Measurements from ENCODE around the gene RBM19.
A peak's percentile ranks its signal among the peaks of the same experiment; 100 is the strongest.

The RBM19 gene

GRCh38 chr12:113853491-113853890 is 112.6 kb downstream of the RBM19 start:
- no peak for DNase-seq (ENCODE audit: low spot score)

- DNase-seq (ENCODE audit: low spot score) = peak; percentile 79
Observed at GRCh38 chr12:113852695-113853490, 113.2 kb downstream of the RBM19 start.

- no peak for DNase-seq (ENCODE audit: low spot score)
Observed at GRCh38 chr12:113852264-113852663, 113.9 kb downstream of the RBM19 start.

DNA sequence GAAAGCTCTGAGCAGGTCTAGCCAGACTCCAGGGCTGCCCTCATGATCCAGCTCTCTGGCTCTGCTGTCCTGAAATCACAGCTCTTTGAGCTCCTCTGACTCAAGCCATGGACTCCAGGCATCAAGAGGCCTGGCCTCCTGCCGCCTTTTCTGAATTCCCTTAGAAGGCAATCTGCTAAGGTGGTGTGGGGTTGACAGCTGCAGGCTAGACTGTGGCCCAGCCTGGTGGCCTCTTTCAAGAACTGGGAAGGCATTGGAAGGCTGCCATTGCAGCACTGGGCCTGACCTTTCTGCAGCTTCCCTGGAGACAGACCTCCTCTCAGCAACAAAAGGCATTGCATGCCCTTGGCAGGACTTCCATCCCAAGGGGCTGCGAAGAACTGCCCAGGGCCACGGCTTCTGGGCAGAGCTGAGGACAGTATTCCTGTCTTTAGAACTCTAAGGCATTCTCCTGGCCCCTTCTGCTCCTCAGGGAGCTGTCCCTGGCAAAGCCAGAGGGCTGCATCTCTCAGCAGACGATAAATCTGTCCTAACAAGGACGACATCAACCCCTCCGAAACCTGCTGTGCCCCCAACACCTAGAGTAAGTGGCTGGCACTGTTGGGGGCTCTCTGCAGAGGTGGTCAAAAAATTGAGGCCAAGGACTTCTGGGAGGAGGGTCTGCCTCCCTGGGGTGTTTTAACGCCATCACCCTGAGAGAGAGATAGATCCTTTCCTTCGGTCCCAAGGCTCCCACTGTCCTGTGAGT is 115.6 kb downstream of the RBM19 start:
- DNase-seq (ENCODE audit: low spot score) = peak; percentile 61

DNA sequence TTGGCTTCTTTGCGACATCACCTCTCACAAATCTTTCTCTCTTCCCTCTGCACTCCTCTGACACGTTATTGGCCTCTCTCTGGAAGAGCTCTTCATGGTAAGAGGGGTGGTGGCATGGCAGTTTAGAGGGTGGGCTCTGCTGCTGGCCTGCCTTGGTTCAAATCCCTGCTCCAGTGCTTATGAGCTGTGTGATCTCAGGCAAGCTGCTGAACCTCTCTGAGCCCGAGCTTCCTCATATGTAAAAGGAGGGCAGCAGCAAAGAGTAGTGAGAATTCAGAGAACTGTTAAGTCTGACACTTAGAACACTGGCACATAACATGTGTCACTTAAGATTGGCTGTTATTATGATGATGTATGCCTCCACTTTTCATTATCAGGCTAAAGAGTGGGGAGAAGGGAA is 118.3 kb downstream of the RBM19 start:
- no peak for DNase-seq (ENCODE audit: low spot score)

DNA sequence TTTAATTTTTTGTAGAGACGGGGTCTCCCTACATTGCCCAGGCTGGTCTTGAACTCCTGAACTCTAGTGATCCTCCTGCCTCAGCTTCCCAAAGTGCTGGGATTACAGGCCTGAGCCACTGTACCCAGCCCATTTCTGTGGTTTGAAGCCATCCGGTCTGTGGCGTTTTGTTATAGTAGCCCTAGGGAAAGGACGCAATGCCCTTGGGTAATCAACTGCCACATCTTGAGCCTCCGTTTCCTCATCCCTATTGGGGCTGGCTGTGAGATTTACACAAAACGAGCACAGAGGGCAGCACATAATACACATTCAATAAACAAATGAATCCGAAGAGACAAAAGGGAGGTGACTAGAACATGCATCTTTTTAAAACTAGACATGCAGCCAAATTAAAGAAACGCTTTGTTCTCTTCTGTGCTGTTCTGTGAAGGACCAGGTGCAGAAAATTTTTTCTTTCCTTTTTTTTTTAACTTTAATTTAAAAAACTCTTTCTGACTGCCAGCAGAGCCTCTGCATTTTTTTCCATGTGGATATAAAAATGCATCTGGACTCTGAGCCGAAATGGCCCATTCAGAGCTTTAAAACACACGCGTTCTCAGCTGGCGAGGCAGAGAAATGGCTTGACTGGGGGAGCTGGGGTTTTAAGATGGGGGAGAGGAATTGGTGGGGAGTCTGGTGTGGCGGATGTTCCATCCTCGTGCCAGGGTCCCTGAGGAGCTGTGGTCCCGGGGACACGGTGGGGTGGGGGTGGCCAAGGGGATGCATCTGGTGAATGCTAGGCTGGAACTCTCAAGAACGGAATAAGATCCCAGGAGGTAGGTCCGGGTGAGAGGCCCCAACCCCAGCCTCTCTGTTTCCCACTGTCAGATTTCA is 119.0 kb downstream of the RBM19 start:
- DNase-seq (ENCODE audit: low spot score) = no peak

DNA sequence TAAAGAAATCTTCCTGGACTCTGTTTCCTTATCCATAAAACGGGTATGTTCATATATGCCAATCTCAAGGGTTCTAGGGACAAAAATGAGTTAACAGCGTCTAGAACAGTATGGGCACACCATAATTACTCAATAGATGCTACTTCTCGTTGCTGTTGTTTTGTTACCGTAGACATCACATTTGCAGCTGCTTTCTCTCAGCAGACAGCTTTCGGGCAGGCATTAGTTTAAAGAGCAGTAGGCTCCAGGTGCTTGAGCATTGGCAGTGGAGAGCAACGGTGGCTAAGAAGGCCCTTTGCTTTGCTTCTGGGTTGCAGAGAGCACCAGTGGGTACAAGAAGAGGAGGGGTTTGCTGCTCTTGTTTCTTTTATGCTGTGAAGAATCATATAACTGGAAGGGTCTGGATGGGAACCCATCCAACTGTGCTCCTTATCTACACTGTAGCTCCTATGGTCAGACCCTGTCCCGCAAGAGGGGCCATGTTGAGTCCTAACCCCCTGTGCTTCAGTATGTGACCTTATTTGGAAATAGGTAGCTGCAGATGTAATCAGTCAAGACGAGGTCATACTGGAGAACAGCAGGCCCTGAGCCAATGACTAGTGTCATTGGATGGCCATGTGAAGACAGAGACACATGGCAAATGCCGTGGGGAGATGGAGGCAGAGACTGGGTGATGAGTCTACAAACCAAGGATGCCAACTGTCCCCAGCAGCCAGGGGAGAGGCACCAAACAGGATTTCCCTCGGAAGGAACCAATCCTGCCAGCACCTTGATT is 120.0 kb downstream of the RBM19 start:
- DNase-seq (ENCODE audit: low spot score) = no peak

DNA sequence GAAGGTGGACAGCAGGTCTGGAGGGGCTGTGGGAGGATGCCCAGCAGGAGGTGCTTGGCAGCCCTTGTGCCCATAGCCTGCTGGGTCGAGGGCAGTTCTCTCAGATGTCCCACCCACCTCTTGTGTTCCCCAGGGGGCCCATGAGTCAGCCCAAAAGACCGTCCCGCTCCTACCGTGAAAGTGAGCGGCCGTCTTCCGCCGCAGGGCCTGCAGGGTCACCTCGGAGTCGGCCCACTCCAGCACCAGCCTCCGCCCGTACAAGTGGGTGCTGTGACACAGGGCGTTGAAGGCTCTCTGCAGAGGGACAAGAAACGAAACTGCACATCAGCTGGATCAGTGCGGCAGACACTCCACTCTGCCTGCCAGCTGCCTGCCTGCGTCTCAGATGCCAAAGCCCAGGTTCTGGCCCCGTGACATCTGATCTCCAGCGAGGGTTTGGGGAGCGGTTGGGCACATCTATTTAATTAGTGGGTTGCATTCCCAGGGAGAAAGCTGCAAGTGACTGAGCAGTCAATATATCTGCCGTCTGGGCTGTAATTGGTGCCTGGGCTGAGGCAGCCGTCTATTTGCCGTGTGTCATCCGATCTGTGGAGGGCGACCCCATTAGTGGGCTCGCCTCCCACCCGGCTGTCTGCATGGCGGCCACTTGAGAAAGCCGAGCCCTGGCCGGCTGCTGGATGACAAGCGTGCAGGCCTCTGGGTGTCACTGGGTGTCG is 121.5 kb downstream of the RBM19 start:
- no peak for DNase-seq (ENCODE audit: low spot score)

GRCh38 chr12:113842699-113843098 is 123.4 kb downstream of the RBM19 start:
- no peak for DNase-seq (ENCODE audit: low spot score)

- DNase-seq (ENCODE audit: low spot score) = no peak
Observed at GRCh38 chr12:113841786-113842185, 124.3 kb downstream of the RBM19 start.

GRCh38 chr12:113840401-113841042 is 125.6 kb downstream of the RBM19 start:
- DNase-seq (ENCODE audit: low spot score) = no peak

- DNase-seq (ENCODE audit: low spot score) = no peak
Observed at GRCh38 chr12:113838896-113839295, 127.2 kb downstream of the RBM19 start.

DNA sequence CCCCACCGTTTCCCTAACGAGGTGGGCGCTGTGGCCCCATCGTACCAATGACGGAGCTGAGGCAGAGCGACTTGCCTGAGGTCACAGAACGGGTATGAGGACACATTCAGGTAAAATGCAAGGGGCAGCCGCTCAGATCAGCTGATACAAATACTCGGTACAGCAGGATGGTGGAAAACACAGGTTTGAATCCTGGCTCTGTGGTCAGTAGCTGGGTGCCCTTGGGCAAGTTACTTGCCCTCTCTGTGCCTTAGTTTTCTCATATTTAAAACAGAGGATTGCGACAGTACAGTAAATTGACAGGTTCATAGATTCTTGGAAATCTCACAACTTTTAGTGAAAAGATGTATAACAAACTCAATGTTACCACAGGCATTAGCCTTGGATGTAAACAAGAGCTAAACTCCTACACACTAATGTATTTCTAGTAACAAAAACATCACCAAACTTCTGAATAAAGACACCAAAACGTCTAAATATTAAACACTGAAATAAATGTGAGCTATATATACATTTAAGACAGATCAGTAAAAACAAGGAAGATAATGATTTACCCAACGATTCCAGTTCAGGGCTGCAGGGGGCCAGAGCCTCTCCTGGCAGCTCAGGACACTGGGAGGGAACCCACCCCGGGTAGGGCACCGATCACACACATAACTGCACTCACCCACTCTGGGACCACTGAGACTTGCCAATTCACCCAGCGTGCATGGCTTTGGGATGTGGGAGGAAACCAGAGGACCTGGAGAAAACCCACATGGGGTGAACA is 128.4 kb downstream of the RBM19 start:
- DNase-seq (ENCODE audit: low spot score) = no peak

- DNase-seq (ENCODE audit: low spot score) = no peak
Observed at GRCh38 chr12:113837084-113837483, 129.0 kb downstream of the RBM19 start.

GRCh38 chr12:113835896-113836295 is 130.2 kb downstream of the RBM19 start:
- no peak for DNase-seq (ENCODE audit: low spot score)

GRCh38 chr12:113835433-113835832 is 130.7 kb downstream of the RBM19 start:
- DNase-seq (ENCODE audit: low spot score) = no peak

DNA sequence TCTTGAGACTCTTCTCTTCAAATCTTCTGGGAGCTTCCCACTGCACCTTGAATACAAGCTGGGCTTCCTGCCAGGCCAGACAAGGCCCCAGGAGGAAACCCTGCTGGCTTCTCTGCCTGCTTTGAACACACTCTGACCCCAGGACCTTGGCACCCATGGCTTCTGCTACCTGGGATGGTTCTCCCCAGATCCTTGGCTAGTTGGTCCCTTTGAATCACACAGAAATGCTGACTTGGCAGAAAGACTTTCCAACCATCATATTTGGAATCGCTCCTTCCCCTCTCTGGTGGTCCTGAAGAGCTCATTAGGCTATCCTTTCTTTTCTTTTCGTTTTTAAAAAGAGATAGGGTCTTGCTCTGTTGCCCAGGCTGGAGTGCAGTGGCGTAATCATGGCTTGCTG is 132.7 kb downstream of the RBM19 start:
- DNase-seq (ENCODE audit: low spot score) = no peak

GRCh38 chr12:113831476-113831875 is 134.6 kb downstream of the RBM19 start:
- DNase-seq (ENCODE audit: low spot score) = no peak

DNA sequence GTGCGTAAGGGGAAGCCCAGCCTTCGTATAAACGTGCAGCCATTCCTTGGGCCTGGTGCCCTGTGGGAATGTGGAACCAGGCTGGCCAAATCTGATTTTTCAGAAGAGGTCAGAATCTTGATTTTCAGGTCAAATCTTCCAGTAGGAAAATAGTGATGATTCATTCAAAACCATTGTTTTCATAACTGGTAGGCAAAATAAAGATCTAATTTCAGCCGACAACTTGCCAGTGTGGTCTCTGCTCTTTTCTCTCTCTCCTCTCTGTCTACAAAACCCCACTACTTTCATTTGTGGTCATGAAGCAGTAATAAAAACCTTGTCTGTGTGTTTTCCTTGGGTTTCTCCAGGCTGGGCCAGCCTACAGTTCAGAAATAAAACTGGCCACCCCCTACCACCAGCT is 135.1 kb downstream of the RBM19 start:
- no peak for DNase-seq (ENCODE audit: low spot score)

GRCh38 chr12:113829212-113829611 is 136.9 kb downstream of the RBM19 start:
- no peak for DNase-seq (ENCODE audit: low spot score)

All from Ammon's horn (tissue), 1 donor.